ENCODE results near the gene TMEM255B. TPM values are rescaled to one million over a fixed set of nuclear protein-coding genes. Genes with fewer than 3 reads are reported as not detected.

The TMEM255B gene
- total and polyA plus RNA-seq, 11 donors: 1.4 to 20.3 (median 4.4) TPM

DNA sequence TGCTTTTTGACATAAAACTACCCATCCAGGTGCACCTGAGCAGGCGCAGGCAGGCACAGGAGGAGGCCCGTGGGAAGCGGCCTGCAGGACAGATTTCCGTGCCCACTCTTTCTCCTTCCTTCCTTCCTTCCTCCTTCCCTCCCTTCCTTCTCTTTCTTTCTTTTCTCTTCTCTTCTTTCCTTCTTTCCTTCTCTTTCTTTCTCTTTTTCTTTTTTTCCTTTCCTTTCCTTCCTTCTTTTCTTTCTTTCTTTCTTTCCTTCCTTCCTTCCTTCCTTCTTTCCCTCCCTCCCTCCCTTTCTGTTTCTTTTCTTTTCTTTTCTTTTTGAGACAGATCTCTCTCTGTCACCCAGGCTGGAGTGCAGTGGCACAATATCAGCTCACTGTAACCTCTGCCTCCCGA is 21.2 kb upstream of the TMEM255B start:
- no peak for TF ChIP-seq POLR2A (IDR thresholded peaks at IDR 0.05)
- TF ChIP-seq, protein P1, sequence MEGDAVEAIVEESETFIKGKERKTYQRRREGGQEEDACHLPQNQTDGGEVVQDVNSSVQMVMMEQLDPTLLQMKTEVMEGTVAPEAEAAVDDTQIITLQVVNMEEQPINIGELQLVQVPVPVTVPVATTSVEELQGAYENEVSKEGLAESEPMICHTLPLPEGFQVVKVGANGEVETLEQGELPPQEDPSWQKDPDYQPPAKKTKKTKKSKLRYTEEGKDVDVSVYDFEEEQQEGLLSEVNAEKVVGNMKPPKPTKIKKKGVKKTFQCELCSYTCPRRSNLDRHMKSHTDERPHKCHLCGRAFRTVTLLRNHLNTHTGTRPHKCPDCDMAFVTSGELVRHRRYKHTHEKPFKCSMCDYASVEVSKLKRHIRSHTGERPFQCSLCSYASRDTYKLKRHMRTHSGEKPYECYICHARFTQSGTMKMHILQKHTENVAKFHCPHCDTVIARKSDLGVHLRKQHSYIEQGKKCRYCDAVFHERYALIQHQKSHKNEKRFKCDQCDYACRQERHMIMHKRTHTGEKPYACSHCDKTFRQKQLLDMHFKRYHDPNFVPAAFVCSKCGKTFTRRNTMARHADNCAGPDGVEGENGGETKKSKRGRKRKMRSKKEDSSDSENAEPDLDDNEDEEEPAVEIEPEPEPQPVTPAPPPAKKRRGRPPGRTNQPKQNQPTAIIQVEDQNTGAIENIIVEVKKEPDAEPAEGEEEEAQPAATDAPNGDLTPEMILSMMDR (IDR thresholded peaks at IDR 0.05): no peak
- no peak overlapping the region for H3K4me3 ChIP-seq
- H3K9me3 ChIP-seq: no peaks in the 10 kb centered on the region
- H3K4me1 ChIP-seq: peaks cover 0 to 17% (median 0%) of the 10 kb centered on the region in 12 donors
- H3K36me3 ChIP-seq: no peaks in the 10 kb centered on the region
- DNase-seq (peak in 1 of 5 donors; percentile 44), ATAC-seq (no peak)
- intact Hi-C loops (cut with DNase I): no loop called here
- H3K27me3 ChIP-seq: peaks cover 0 to 15% (median 0%) of the 10 kb centered on the region in 9 donors
- 75 to 83% (median 76%) methylated on average over 5 of the region's 5 CpGs for WGBS, 4 donors
- H3K27ac ChIP-seq: no peak overlapping the region

DNA sequence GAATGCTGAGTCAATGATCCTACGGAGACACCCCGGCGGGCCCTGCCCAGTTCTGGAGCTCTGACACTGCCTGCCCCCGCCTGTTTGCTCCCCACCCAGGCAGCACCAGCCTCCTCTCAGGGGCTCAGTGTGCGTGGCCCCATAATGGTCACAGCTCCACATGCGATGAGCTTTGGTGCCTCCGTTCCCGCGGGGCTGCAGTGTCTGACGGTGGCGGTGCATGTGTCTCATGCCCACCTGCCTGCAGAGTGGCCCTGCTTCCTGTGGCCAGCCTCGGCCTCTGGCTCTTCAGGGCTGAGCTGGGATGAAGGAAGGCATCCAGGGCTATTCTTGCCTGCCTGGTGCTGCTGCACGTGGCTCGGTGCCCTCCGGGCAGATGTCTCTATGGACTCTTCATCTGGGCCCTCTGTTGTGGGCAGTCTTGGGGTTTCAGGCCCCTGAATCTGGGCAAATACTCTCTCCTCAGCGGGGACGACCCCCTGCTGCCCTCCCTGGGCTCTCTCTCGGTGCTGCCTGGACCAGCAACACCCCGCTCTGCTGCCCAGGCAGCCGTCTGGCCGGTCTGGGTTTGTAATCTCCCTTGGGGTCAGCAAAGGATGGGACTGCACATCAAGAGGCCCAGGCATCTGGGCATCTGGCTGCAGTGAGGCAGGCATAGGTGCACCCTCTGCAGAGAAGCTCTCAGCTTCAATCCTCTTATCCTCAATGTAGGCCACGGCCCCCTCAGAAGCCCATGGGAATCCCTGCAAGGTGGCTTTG is 19.3 kb upstream of the TMEM255B start:
- Histone ChIP-seq H3K36me3 (no peaks in the 10 kb centered on the region), H3K27ac (no peak overlapping the region), H3K27me3 (peaks cover 0 to 15% (median 0%) of the 10 kb centered on the region in 9 donors), H3K4me1 (peaks cover 0 to 17% (median 0%) of the 10 kb centered on the region in 12 donors), H3K9me3 (no peaks in the 10 kb centered on the region), H3K4me3 (no peak overlapping the region)
- WGBS, 4 donors: 83 to 89% (median 88%) methylated on average over 13 to 22 of the region's 22 CpGs
- peak in 1 of 5 donors; percentile 51 for DNase-seq
- intact Hi-C loops (cut with DNase I): no loop called here
- peak in 1 of 4 donors; percentile 14 for ATAC-seq
- TF ChIP-seq POLR2A (IDR thresholded peaks at IDR 0.05): no peak
- TF ChIP-seq, protein P1 (IDR thresholded peaks at IDR 0.05): no peak

DNA sequence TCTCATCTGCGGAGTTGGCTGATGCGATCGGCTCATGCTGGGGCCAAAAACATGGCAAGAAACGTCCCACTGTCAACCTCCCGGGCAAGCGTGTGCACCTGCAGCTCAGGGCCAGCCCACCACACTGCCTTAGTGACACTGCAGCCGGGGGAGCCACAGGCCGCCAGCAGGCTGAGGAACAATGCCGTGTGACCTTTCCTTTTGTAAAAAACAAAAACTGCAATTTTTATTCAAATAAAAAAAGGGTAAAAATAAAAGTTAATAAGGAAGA is 18.8 kb upstream of the TMEM255B start:
- no peak for ATAC-seq
- TF ChIP-seq POLR2A (IDR thresholded peaks at IDR 0.05): no peak
- TF ChIP-seq, protein P1 (IDR thresholded peaks at IDR 0.05): no peak
- Histone ChIP-seq H3K4me1 (peaks cover 0 to 17% (median 0%) of the 10 kb centered on the region in 12 donors), H3K36me3 (no peaks in the 10 kb centered on the region), H3K27ac (no peak overlapping the region), H3K27me3 (peaks cover 0 to 15% (median 0%) of the 10 kb centered on the region in 9 donors), H3K9me3 (no peaks in the 10 kb centered on the region), H3K4me3 (no peak overlapping the region)
- peak in 1 of 5 donors; percentile 31 for DNase-seq
- intact Hi-C loops (cut with DNase I): no loop called here
- WGBS, 4 donors: 74 to 85% (median 82%) methylated on average over 8 to 9 of the region's 9 CpGs

DNA sequence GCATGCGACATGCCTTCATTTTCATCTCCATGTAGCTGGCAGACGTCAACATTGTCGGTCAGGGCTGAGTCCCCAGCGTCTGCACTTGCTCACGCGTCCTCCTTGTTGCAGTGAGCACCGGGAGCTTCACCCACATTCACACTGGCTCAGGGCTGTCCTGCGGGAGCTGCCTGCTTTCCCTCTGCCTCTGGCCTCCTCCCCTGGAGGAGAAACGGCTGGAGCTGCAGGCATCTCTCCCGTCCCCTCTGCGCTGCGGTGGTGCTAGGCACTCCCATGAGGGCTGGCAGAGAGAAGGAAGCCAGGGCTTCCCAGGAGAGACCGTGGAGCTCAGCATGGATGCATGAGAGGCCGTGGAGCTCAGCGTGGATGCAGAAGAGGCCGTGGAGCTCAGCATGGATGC is 18.4 kb upstream of the TMEM255B start:
- peaks cover 0 to 15% (median 0%) of the 10 kb centered on the region in 9 donors for H3K27me3 ChIP-seq
- ATAC-seq: no peak

More for the DNA sequence above, 18.4 kb upstream of the TMEM255B start:
- no peak overlapping the region for H3K27ac ChIP-seq
- H3K9me3 ChIP-seq: no peaks in the 10 kb centered on the region
- intact Hi-C loops (cut with DNase I): no loop called here
- TF ChIP-seq, protein P1 (IDR thresholded peaks at IDR 0.05): no peak
- TF ChIP-seq POLR2A (IDR thresholded peaks at IDR 0.05): no peak
- peak in 1 of 5 donors; percentile 42 for DNase-seq
- no peaks in the 10 kb centered on the region for H3K36me3 ChIP-seq
- H3K4me3 ChIP-seq: no peak overlapping the region
- peaks cover 0 to 17% (median 0%) of the 10 kb centered on the region in 12 donors for H3K4me1 ChIP-seq
- 84 to 88% (median 85%) methylated on average over 15 to 16 of the region's 16 CpGs for WGBS, 4 donors
